ENCODE results near the gene PLS3. TPM values are rescaled to one million over a fixed set of nuclear protein-coding genes. Genes with fewer than 3 reads are reported as not detected.
A peak's percentile ranks its signal among the peaks of the same experiment; 100 is the strongest.

PLS3 gene
- total RNA-seq, 1 experiment from 2014 or later, result 88.2 TPM

- CTCF ChIA-PET, result no interaction called here
- TF ChIP-seq CTCF (conservative IDR thresholded peaks at IDR 0.05; ENCODE audit: low read depth, low read length) (no peak), EZH2 (IDR thresholded peaks at IDR 0.05; ENCODE audit: borderline replicate concordance, low read depth, low read length, poor library complexity, severe bottlenecking) (no peak)
- Histone ChIP-seq H3K27ac (ENCODE audit: low read depth, low read length, poor library complexity, severe bottlenecking) (no peak overlapping the region), H3K4me1 (ENCODE audit: insufficient read depth, low read length, poor library complexity, severe bottlenecking) (no peaks in the 10 kb centered on the region), H3K9me3 (ENCODE audit: low read depth, low read length, poor library complexity, severe bottlenecking) (no peaks in the 10 kb centered on the region), H3K27me3 (replicated peaks; ENCODE audit: insufficient read depth, low read depth, low read length, poor library complexity) (peaks cover 44% of the 10 kb centered on the region), H3K4me3 (ENCODE audit: low read depth, low read length, poor library complexity, severe bottlenecking) (no peak overlapping the region), H3K36me3 (ENCODE audit: insufficient read depth, low read length, poor library complexity, severe bottlenecking) (no peaks in the 10 kb centered on the region)
- no peak for DNase-seq (ENCODE audit: low spot score)
- POLR2A ChIA-PET (ENCODE audit: low non-redundant PET), result no interaction called here
- intact Hi-C loops (cut with micrococcal nuclease; ENCODE audit: unreplicated experiment), result no loop called here
- BruUV-seq (replicated peaks), result no TSS peak
Observed at GRCh38 chrX:115591420-115591819, 30.4 kb downstream of the PLS3 start.

- DNase-seq (ENCODE audit: low spot score), result no peak
- TF ChIP-seq EZH2 (IDR thresholded peaks at IDR 0.05; ENCODE audit: borderline replicate concordance, low read depth, low read length, poor library complexity, severe bottlenecking) (no peak), CTCF (conservative IDR thresholded peaks at IDR 0.05; ENCODE audit: low read depth, low read length) (no peak)
- Histone ChIP-seq H3K9me3 (ENCODE audit: low read depth, low read length, poor library complexity, severe bottlenecking) (no peaks in the 10 kb centered on the region), H3K27me3 (replicated peaks; ENCODE audit: insufficient read depth, low read depth, low read length, poor library complexity) (peaks cover 45% of the 10 kb centered on the region), H3K4me3 (ENCODE audit: low read depth, low read length, poor library complexity, severe bottlenecking) (no peak overlapping the region), H3K27ac (ENCODE audit: low read depth, low read length, poor library complexity, severe bottlenecking) (no peak overlapping the region), H3K4me1 (ENCODE audit: insufficient read depth, low read length, poor library complexity, severe bottlenecking) (no peaks in the 10 kb centered on the region), H3K36me3 (ENCODE audit: insufficient read depth, low read length, poor library complexity, severe bottlenecking) (no peaks in the 10 kb centered on the region)
- BruUV-seq (replicated peaks), result no TSS peak
- CTCF ChIA-PET, result no interaction called here
- POLR2A ChIA-PET (ENCODE audit: low non-redundant PET), result no interaction called here
- intact Hi-C loops (cut with micrococcal nuclease; ENCODE audit: unreplicated experiment), result no loop called here
Observed at GRCh38 chrX:115591856-115592842, 31.2 kb downstream of the PLS3 start.

- H3K27ac ChIP-seq (ENCODE audit: low read depth, low read length, poor library complexity, severe bottlenecking), result peak overlapping the region; percentile 28
- H3K4me3 ChIP-seq (ENCODE audit: low read depth, low read length, poor library complexity, severe bottlenecking), result peak overlapping the region; percentile 12
- H3K9me3 ChIP-seq (ENCODE audit: low read depth, low read length, poor library complexity, severe bottlenecking), result no peaks in the 10 kb centered on the region
- ChIA-PET CTCF (no interaction called here), POLR2A (ENCODE audit: low non-redundant PET) (no interaction called here)
- no peak for TF ChIP-seq EZH2 (IDR thresholded peaks at IDR 0.05; ENCODE audit: borderline replicate concordance, low read depth, low read length, poor library complexity, severe bottlenecking)
- no peak for TF ChIP-seq CTCF (conservative IDR thresholded peaks at IDR 0.05; ENCODE audit: low read depth, low read length)
- BruUV-seq (replicated peaks), result no TSS peak
- peaks cover 54% of the 10 kb centered on the region for H3K27me3 ChIP-seq (replicated peaks; ENCODE audit: insufficient read depth, low read depth, low read length, poor library complexity)
- peak; percentile 43 for DNase-seq (ENCODE audit: low spot score)
- intact Hi-C loops (cut with micrococcal nuclease; ENCODE audit: unreplicated experiment), result no loop called here
- no peaks in the 10 kb centered on the region for H3K36me3 ChIP-seq (ENCODE audit: insufficient read depth, low read length, poor library complexity, severe bottlenecking)
- no peaks in the 10 kb centered on the region for H3K4me1 ChIP-seq (ENCODE audit: insufficient read depth, low read length, poor library complexity, severe bottlenecking)
Observed at GRCh38 chrX:115592997-115593734, 32.2 kb downstream of the PLS3 start.

All from A673 (cell line).